Vagina (tissue), 2 donors: ENCODE data around the gene ELAVL2.

Experiments
- CTCF ChIP-seq, 3 experiments: fragments of 450-650 bp in 2 of 3; fragments of 200-600 bp in 1 of 3; sonication (generic) in 1 of 3; IDR thresholded peaks; one replicate each; pipeline ENCODE4 v1.5.1; 2017 to 2019; ENCODE audit warnings: antibody characterized with exemption in 3 of 3, mild to moderate bottlenecking in 2 of 3, moderate library complexity in 2 of 3
- POLR2A ChIP-seq, 2 donors: fragments of 450-650 bp; IDR thresholded peaks; one replicate each; pipeline ENCODE4 v1.6.1; 2017; ENCODE audit warnings: antibody characterized with exemption in 2 of 2, mild to moderate bottlenecking in 2 of 2, moderate library complexity in 2 of 2
- POLR2AphosphoS5 ChIP-seq, 2 donors: sonication (generic); formaldehyde crosslinking; IDR thresholded peaks; one replicate each; pipeline ENCODE4 v1.9.0; 2017; ENCODE audit warnings: antibody characterized with exemption in 2 of 2, mild to moderate bottlenecking in 2 of 2, low read depth in 1 of 2; ENCODE audit not compliant: insufficient read depth in 1 of 2

GRCh38 chr9:23826120-23826629, at the start of gene ELAVL2:
- no peak for TF ChIP-seq POLR2A (IDR thresholded peaks at IDR 0.05)
- no peak for TF ChIP-seq CTCF (IDR thresholded peaks at IDR 0.05)
- peak in 1 of 2 donors; percentile 14 for TF ChIP-seq POLR2AphosphoS5 (IDR thresholded peaks at IDR 0.05; ENCODE audit: insufficient read depth in 1 of 2, low read depth in 1 of 2)
